NCI-H146 treated with DMSO at 0.1 percent for 48 hours (cell line): ENCODE results near the gene CPA2.

Experiments
- DNase-seq: peaks from one replicate; lab custom pipeline; 2025; ENCODE audit not compliant: unreplicated experiment; lab: John Stamatoyannopoulos, UW

The CPA2 gene

GRCh38 chr7:130254555-130254954 is 12.1 kb upstream of the CPA2 start:
- DNase-seq, result no peak

- no peak for DNase-seq
Observed at GRCh38 chr7:130256704-130257103, 10.0 kb upstream of the CPA2 start.

GRCh38 chr7:130258494-130259078 is 8.1 kb upstream of the CPA2 start:
- DNase-seq, result no peak

GRCh38 chr7:130262448-130262847 is 4.2 kb upstream of the CPA2 start:
- DNase-seq, result no peak

GRCh38 chr7:130263130-130263529 is 3.5 kb upstream of the CPA2 start:
- DNase-seq, result no peak

GRCh38 chr7:130266961-130267321 is 278 bp downstream of the CPA2 start:
- no peak for DNase-seq

GRCh38 chr7:130268463-130269317 is 2.0 kb downstream of the CPA2 start:
- DNase-seq, result peak; percentile 23

- DNase-seq, result no peak
Observed at GRCh38 chr7:130269318-130269694, 2.6 kb downstream of the CPA2 start.

GRCh38 chr7:130270947-130271800 is 4.5 kb downstream of the CPA2 start:
- no peak for DNase-seq

GRCh38 chr7:130272381-130273080 is 5.9 kb downstream of the CPA2 start:
- DNase-seq, result peak; percentile 82

GRCh38 chr7:130273081-130273932 is 6.6 kb downstream of the CPA2 start:
- peak; percentile 91 for DNase-seq

GRCh38 chr7:130273933-130274255 is 7.2 kb downstream of the CPA2 start:
- DNase-seq, result peak; percentile 30

- DNase-seq, result no peak
Observed at GRCh38 chr7:130274296-130274695, 7.6 kb downstream of the CPA2 start.

- DNase-seq, result no peak
Observed at GRCh38 chr7:130274983-130275591, 8.4 kb downstream of the CPA2 start.

GRCh38 chr7:130275826-130276297 is 9.2 kb downstream of the CPA2 start:
- DNase-seq, result no peak

- DNase-seq, result peak; percentile 68
Observed at GRCh38 chr7:130276796-130277762, 10.4 kb downstream of the CPA2 start.

- no peak for DNase-seq
Observed at GRCh38 chr7:130277763-130278643, 11.3 kb downstream of the CPA2 start.

GRCh38 chr7:130278860-130279259 is 12.2 kb downstream of the CPA2 start:
- no peak for DNase-seq
